Mesendoderm (in vitro differentiated cells): ENCODE results near the gene ANGPT4.

Experiments
- DNase-seq: peaks from one replicate; pipeline ENCODE4 v3.0.0; 2013
- H2AK5ac ChIP-seq: 2 replicates; pipeline ENCODE4 v1.6.1; 2013; ENCODE audit warnings: low read length, inconsistent platforms
- H2BK120ac ChIP-seq: 2 replicates; pipeline ENCODE4 v1.6.1; 2013; ENCODE audit warnings: low read depth, mild to moderate bottlenecking, low read length, moderate library complexity, mixed read lengths
- H2BK15ac ChIP-seq: replicated peaks from 2 replicates; pipeline ENCODE4 v1.6.1; 2013; ENCODE audit warnings: low read depth, mild to moderate bottlenecking, moderate library complexity
- H2BK5ac ChIP-seq: 2 replicates; pipeline ENCODE4 v1.6.1; 2013; ENCODE audit warnings: low read length, inconsistent platforms
- H3K18ac ChIP-seq: 2 replicates; pipeline ENCODE4 v1.6.1; 2013; ENCODE audit warnings: mild to moderate bottlenecking, low read length, mixed read lengths
- H3K23ac ChIP-seq: one replicate; pipeline ENCODE4 v1.6.1; 2013; ENCODE audit warnings: low read length
- H3K27ac ChIP-seq: 2 replicates; pipeline ENCODE4 v1.5.1; 2013; ENCODE audit warnings: low read depth, mild to moderate bottlenecking, inconsistent platforms, low read length, moderate library complexity
- H3K27me3 ChIP-seq: 2 replicates; pipeline ENCODE4 v1.6.1; 2013; ENCODE audit warnings: low read length, control low read depth, mild to moderate bottlenecking, inconsistent platforms; ENCODE audit not compliant: insufficient read depth, poor library complexity
- H3K36me3 ChIP-seq: 2 replicates; pipeline ENCODE4 v1.6.1; 2013; ENCODE audit warnings: low read length, inconsistent platforms; ENCODE audit not compliant: control insufficient read depth, insufficient read depth
- H3K4ac ChIP-seq: one replicate; pipeline ENCODE4 v1.6.1; 2013; ENCODE audit warnings: low read depth, mild to moderate bottlenecking, low read length, moderate library complexity
- H3K4me1 ChIP-seq: 2 replicates; pipeline ENCODE4 v1.6.1; 2013; ENCODE audit warnings: low read depth, low read length, inconsistent platforms; ENCODE audit not compliant: control insufficient read depth
- H3K4me2 ChIP-seq: 2 replicates; pipeline ENCODE4 v1.6.1; 2013; ENCODE audit warnings: low read length
- H3K4me3 ChIP-seq: 2 replicates; pipeline ENCODE4 v1.5.1; 2013; ENCODE audit warnings: mild to moderate bottlenecking, low read length
- H3K56ac ChIP-seq: one replicate; pipeline ENCODE4 v1.6.1; 2013; ENCODE audit warnings: low read length
- H3K79me1 ChIP-seq: 2 replicates; pipeline ENCODE4 v1.6.1; 2013; ENCODE audit warnings: low read length, inconsistent platforms
- H3K79me2 ChIP-seq: 2 replicates; pipeline ENCODE4 v1.6.1; 2013; ENCODE audit warnings: mild to moderate bottlenecking, low read length; ENCODE audit not compliant: control insufficient read depth, insufficient read depth
- H3K9ac ChIP-seq: 2 replicates; pipeline ENCODE4 v1.6.1; 2013; ENCODE audit warnings: low read length, inconsistent platforms
- H4K5ac ChIP-seq: one replicate; pipeline ENCODE4 v1.6.1; 2013; ENCODE audit warnings: low read length
- H4K8ac ChIP-seq: one replicate; pipeline ENCODE4 v1.6.1; 2013; ENCODE audit warnings: low read depth, mild to moderate bottlenecking, control low read depth, low read length, moderate library complexity
- WGBS: extraction: QIAGEN DNeasy Blood & Tissue Kit; methylation state at CpG from one replicate; pipeline ENCODE4 v1.1.7; 2013; ENCODE audit warnings: low lambda C conversion rate, missing lambda C conversion rate; ENCODE audit not compliant: insufficient coverage; ENCODE audit errors: extremely low coverage; 5-methylcytosine and 5-hydroxymethylcytosine counted together

ANGPT4 gene

GRCh38 chr20:833450-834150, 82.5 kb downstream of the ANGPT4 start, which contains the start of gene FAM110A:
Gene FAM110A (plus strand): TSS chr20:833715. CDS start chr20:844805, 11,090 bp downstream.
- DNase-seq, result peak; percentile 97
- peak within 1 kb of the TSS; percentile 47 for H3K4me3 ChIP-seq
- peak within 1 kb of the TSS; percentile 67 for H3K27ac ChIP-seq
- no peak within 1 kb of the TSS for H4K5ac ChIP-seq
- H3K79me2 ChIP-seq, result no peaks in the 10 kb centered on the region
- no peak within 1 kb of the TSS for H4K8ac ChIP-seq
- no peak within 1 kb of the TSS for H2BK15ac ChIP-seq
- H3K4ac ChIP-seq, result no peak within 1 kb of the TSS
- peak within 1 kb of the TSS; percentile 81 for H3K9ac ChIP-seq
- no peaks in the 10 kb centered on the region for H3K79me1 ChIP-seq
- no peaks in the 10 kb centered on the region for H3K27me3 ChIP-seq
- no peak within 1 kb of the TSS for H2BK120ac ChIP-seq
- H2AK5ac ChIP-seq, result no peak within 1 kb of the TSS
- H3K23ac ChIP-seq, result no peak within 1 kb of the TSS
- H2BK5ac ChIP-seq, result peak within 1 kb of the TSS; percentile 95
- H3K56ac ChIP-seq, result peak within 1 kb of the TSS; percentile 94
- peak within 1 kb of the TSS; percentile 77 for H3K18ac ChIP-seq
- no peaks in the 10 kb centered on the region for H3K36me3 ChIP-seq
- WGBS, result no CpG with 5 or more reads among the region's 64 CpGs
- peaks cover 2% of the 10 kb centered on the region for H3K4me1 ChIP-seq
- H3K4me2 ChIP-seq, result peak within 1 kb of the TSS; percentile 86

GRCh38 chr20:833121-833449, 83.0 kb downstream of the ANGPT4 start:
- H3K4me2 ChIP-seq, result no peak overlapping the region
- no peak overlapping the region for H3K23ac ChIP-seq
- no peak overlapping the region for H3K4me3 ChIP-seq
- no peaks in the 10 kb centered on the region for H3K27me3 ChIP-seq
- H2BK15ac ChIP-seq, result no peak overlapping the region
- no peaks in the 10 kb centered on the region for H3K79me1 ChIP-seq
- no peak overlapping the region for H4K8ac ChIP-seq
- H3K56ac ChIP-seq, result peak overlapping the region; percentile 76
- no peaks in the 10 kb centered on the region for H3K79me2 ChIP-seq
- no peak overlapping the region for H4K5ac ChIP-seq
- no peak overlapping the region for H3K9ac ChIP-seq
- peaks cover 2% of the 10 kb centered on the region for H3K4me1 ChIP-seq
- H3K18ac ChIP-seq, result no peak overlapping the region
- WGBS, result no CpG with 5 or more reads among the region's 4 CpGs
- no peak overlapping the region for H2AK5ac ChIP-seq
- H3K36me3 ChIP-seq, result no peaks in the 10 kb centered on the region
- no peak for DNase-seq
- H3K27ac ChIP-seq, result peak overlapping the region; percentile 67
- H2BK120ac ChIP-seq, result no peak overlapping the region
- no peak overlapping the region for H3K4ac ChIP-seq
- no peak overlapping the region for H2BK5ac ChIP-seq

- Histone ChIP-seq H2BK120ac (no peak overlapping the region), H2AK5ac (no peak overlapping the region), H3K23ac (no peak overlapping the region), H3K79me2 (no peaks in the 10 kb centered on the region), H3K36me3 (no peaks in the 10 kb centered on the region), H4K5ac (no peak overlapping the region), H3K56ac (no peak overlapping the region), H3K4me3 (no peak overlapping the region), H4K8ac (no peak overlapping the region), H3K27me3 (no peaks in the 10 kb centered on the region), H3K9ac (no peak overlapping the region), H3K18ac (no peak overlapping the region), H3K4me2 (no peak overlapping the region), H3K79me1 (no peaks in the 10 kb centered on the region), H3K27ac (no peak overlapping the region), H3K4me1 (peaks cover 2% of the 10 kb centered on the region), H2BK5ac (no peak overlapping the region), H3K4ac (no peak overlapping the region), H2BK15ac (no peak overlapping the region)
- WGBS, result no CpG with 5 or more reads among the region's 3 CpGs
- DNase-seq, result no peak
Observed at GRCh38 chr20:831956-832355, 84.2 kb downstream of the ANGPT4 start.

- H3K27ac ChIP-seq, result no peak overlapping the region
- WGBS, result no CpG with 5 or more reads among the region's 3 CpGs
Observed at GRCh38 chr20:831251-831650, 84.9 kb downstream of the ANGPT4 start.

GRCh38 chr20:830011-830521, 86.1 kb downstream of the ANGPT4 start:
- H4K8ac ChIP-seq, result no peak overlapping the region
- no CpG with 5 or more reads among the region's 8 CpGs for WGBS
- no peak overlapping the region for H3K4me3 ChIP-seq
- H2AK5ac ChIP-seq, result no peak overlapping the region
- no peak overlapping the region for H2BK5ac ChIP-seq
- no peak overlapping the region for H2BK120ac ChIP-seq
- no peaks in the 10 kb centered on the region for H3K79me2 ChIP-seq
- no peak overlapping the region for H3K4me2 ChIP-seq
- H3K36me3 ChIP-seq, result no peaks in the 10 kb centered on the region
- H3K79me1 ChIP-seq, result no peaks in the 10 kb centered on the region
- no peak overlapping the region for H2BK15ac ChIP-seq
- H3K56ac ChIP-seq, result no peak overlapping the region
- H3K27ac ChIP-seq, result no peak overlapping the region
- H4K5ac ChIP-seq, result no peak overlapping the region
- H3K23ac ChIP-seq, result no peak overlapping the region
- DNase-seq, result no peak
- peaks cover 2% of the 10 kb centered on the region for H3K4me1 ChIP-seq
- H3K27me3 ChIP-seq, result no peaks in the 10 kb centered on the region
- no peak overlapping the region for H3K9ac ChIP-seq
- H3K18ac ChIP-seq, result no peak overlapping the region
- no peak overlapping the region for H3K4ac ChIP-seq

More at GRCh38 chr20:831251-831650, 84.9 kb downstream of the ANGPT4 start:
- H4K5ac ChIP-seq, result no peak overlapping the region
- no peak overlapping the region for H4K8ac ChIP-seq
- no peak overlapping the region for H3K4me2 ChIP-seq
- no peak overlapping the region for H3K4ac ChIP-seq
- no peaks in the 10 kb centered on the region for H3K79me1 ChIP-seq
- H3K79me2 ChIP-seq, result no peaks in the 10 kb centered on the region
- DNase-seq, result no peak
- H3K23ac ChIP-seq, result no peak overlapping the region
- no peak overlapping the region for H3K56ac ChIP-seq
- no peaks in the 10 kb centered on the region for H3K27me3 ChIP-seq
- no peak overlapping the region for H3K9ac ChIP-seq
- no peaks in the 10 kb centered on the region for H3K36me3 ChIP-seq
- no peak overlapping the region for H2BK120ac ChIP-seq
- no peak overlapping the region for H2BK5ac ChIP-seq
- H3K18ac ChIP-seq, result no peak overlapping the region
- peaks cover 2% of the 10 kb centered on the region for H3K4me1 ChIP-seq
- no peak overlapping the region for H2BK15ac ChIP-seq
- H2AK5ac ChIP-seq, result no peak overlapping the region
- no peak overlapping the region for H3K4me3 ChIP-seq

GRCh38 chr20:829551-829950, 86.6 kb downstream of the ANGPT4 start:
- WGBS, result no CpG with 5 or more reads among the region's 2 CpGs
- Histone ChIP-seq H2BK120ac (no peak overlapping the region), H3K79me1 (no peaks in the 10 kb centered on the region), H4K8ac (no peak overlapping the region), H3K36me3 (no peaks in the 10 kb centered on the region), H3K23ac (no peak overlapping the region), H3K4me2 (no peak overlapping the region), H3K4ac (no peak overlapping the region), H3K9ac (no peak overlapping the region), H3K27me3 (no peaks in the 10 kb centered on the region), H2BK15ac (no peak overlapping the region), H3K4me1 (peaks cover 2% of the 10 kb centered on the region), H3K18ac (no peak overlapping the region), H2AK5ac (no peak overlapping the region), H3K56ac (no peak overlapping the region), H3K79me2 (no peaks in the 10 kb centered on the region), H3K4me3 (no peak overlapping the region), H3K27ac (no peak overlapping the region), H2BK5ac (no peak overlapping the region), H4K5ac (no peak overlapping the region)
- no peak for DNase-seq
